Activated CD4-positive, alpha-beta memory T cell treated with anti-CD3 and anti-CD28 coated beads for 36 hours (primary cell): Measurements from ENCODE around the gene TEX38. TPM values are rescaled to one million over a fixed set of nuclear protein-coding genes. Genes with fewer than 3 reads are reported as not detected.

Experiments used
- CTCF ChIA-PET: fragments of 350-600 bp; sonication (Branson Sonifier 250); formaldehyde crosslinking; loops from one replicate; lab custom pipeline; 2021; ENCODE audit warnings: antibody characterized with exemption, inconsistent platforms; lab: Charles Lee
- POLR2A ChIA-PET: fragments of 350-600 bp; sonication (Branson Sonifier 250); formaldehyde crosslinking; loops from one replicate; lab custom pipeline; 2021; ENCODE audit warnings: antibody characterized with exemption; lab: Charles Lee
- DNase-seq: peaks from one replicate; pipeline ENCODE4 v3.0.0-alpha.2; 2020
- H3K27ac Mint-ChIP-seq: one replicate; pipeline ENCODE4 v1.8.0; 2021; ENCODE audit warnings: mixed read lengths
- H3K27me3 Mint-ChIP-seq: one replicate; pipeline ENCODE4 v1.8.0; 2021; ENCODE audit warnings: mixed read lengths
- H3K36me3 Mint-ChIP-seq: one replicate; pipeline ENCODE4 v1.8.0; 2021; ENCODE audit warnings: mixed read lengths
- H3K4me1 Mint-ChIP-seq: one replicate; pipeline ENCODE4 v1.8.0; 2021; ENCODE audit warnings: low read depth, mixed read lengths
- H3K4me3 Mint-ChIP-seq: one replicate; pipeline ENCODE4 v1.8.0; 2021; ENCODE audit warnings: mild to moderate bottlenecking, mixed read lengths
- H3K9me3 Mint-ChIP-seq: one replicate; pipeline ENCODE4 v1.8.0; 2021; ENCODE audit warnings: mixed read lengths
- intact Hi-C: fragments of 100-400 bp; cut with micrococcal nuclease; formaldehyde crosslinking; loops from one replicate; pipeline ENCODE4 v1.15.1; 2023
- total RNA-seq, 2 experiments: library from RNA; stranded (reverse); gene quantifications; one replicate each; pipeline ENCODE4 v1.2.3, GENCODE V29; 2021

TEX38 gene
- total RNA-seq, 2 experiments from 2014 or later: 0.21 TPM; not detected in 1

GRCh38 chr1:46677339-46677738 lies 5.7 kb downstream of the TEX38 start:
- no peaks in the 10 kb centered on the region for H3K9me3 Mint-ChIP-seq
- intact Hi-C loops: no loop called here
- no peaks in the 10 kb centered on the region for H3K27me3 Mint-ChIP-seq
- ChIA-PET CTCF (interaction anchor here (1.0 to 2.7 kb wide), 5 partner anchors 9 to 235 kb away, joined by 3 to 11 read pairs (median 4); partner anchors contain the start of genes ATPAF1 and MKNK1), POLR2A (interaction anchor here (0.6 kb wide), 1 partner anchor 29 kb away, joined by 3 read pairs; no protein-coding TSS in a partner anchor)
- no peak overlapping the region for H3K4me3 Mint-ChIP-seq
- H3K27ac Mint-ChIP-seq: peak overlapping the region; percentile 86
- no peak for DNase-seq
- H3K4me1 Mint-ChIP-seq: peaks cover 36% of the 10 kb centered on the region
- H3K36me3 Mint-ChIP-seq: peaks cover 40% of the 10 kb centered on the region

- intact Hi-C loops: no loop called here
- H3K9me3 Mint-ChIP-seq: no peaks in the 10 kb centered on the region
- ChIA-PET POLR2A (no interaction called here), CTCF (no interaction called here)
- peaks cover 27% of the 10 kb centered on the region for H3K4me1 Mint-ChIP-seq
- H3K27ac Mint-ChIP-seq: no peak overlapping the region
- H3K36me3 Mint-ChIP-seq: peaks cover 47% of the 10 kb centered on the region
- no peak overlapping the region for H3K4me3 Mint-ChIP-seq
- DNase-seq: no peak
- no peaks in the 10 kb centered on the region for H3K27me3 Mint-ChIP-seq
Measured at GRCh38 chr1:46679789-46680573, 8.3 kb downstream of the TEX38 start.

GRCh38 chr1:46681333-46682034 lies 9.8 kb downstream of the TEX38 start:
- H3K27me3 Mint-ChIP-seq: no peaks in the 10 kb centered on the region
- H3K4me1 Mint-ChIP-seq: peaks cover 14% of the 10 kb centered on the region
- peaks cover 49% of the 10 kb centered on the region for H3K36me3 Mint-ChIP-seq
- ChIA-PET CTCF (interaction anchor here (0.9 kb wide), 1 partner anchor 235 kb away, joined by 4 read pairs; no protein-coding TSS in a partner anchor), POLR2A (no interaction called here)
- H3K27ac Mint-ChIP-seq: no peak overlapping the region
- H3K4me3 Mint-ChIP-seq: no peak overlapping the region
- no peaks in the 10 kb centered on the region for H3K9me3 Mint-ChIP-seq
- DNase-seq: no peak
- intact Hi-C loops: no loop called here

- Mint-ChIP-seq H3K4me3 (no peak overlapping the region), H3K27ac (no peak overlapping the region), H3K27me3 (no peaks in the 10 kb centered on the region), H3K4me1 (peaks cover 9% of the 10 kb centered on the region), H3K9me3 (no peaks in the 10 kb centered on the region), H3K36me3 (peaks cover 54% of the 10 kb centered on the region)
- DNase-seq: no peak
- intact Hi-C loops: no loop called here
- POLR2A ChIA-PET: no interaction called here
- CTCF ChIA-PET: no interaction called here
Measured at GRCh38 chr1:46682064-46682463, 10.4 kb downstream of the TEX38 start.

- H3K4me3 Mint-ChIP-seq: no peak overlapping the region
- ChIA-PET POLR2A (no interaction called here), CTCF (no interaction called here)
- intact Hi-C loops: no loop called here
- H3K36me3 Mint-ChIP-seq: peaks cover 58% of the 10 kb centered on the region
- H3K27ac Mint-ChIP-seq: peak overlapping the region; percentile 40
- H3K27me3 Mint-ChIP-seq: no peaks in the 10 kb centered on the region
- no peaks in the 10 kb centered on the region for H3K9me3 Mint-ChIP-seq
- DNase-seq: no peak
- peaks cover 2% of the 10 kb centered on the region for H3K4me1 Mint-ChIP-seq
Measured at GRCh38 chr1:46684670-46685069, 13.0 kb downstream of the TEX38 start.

GRCh38 chr1:46686255-46686654 lies 14.6 kb downstream of the TEX38 start:
- ChIA-PET CTCF (no interaction called here), POLR2A (no interaction called here)
- Mint-ChIP-seq H3K27ac (no peak overlapping the region), H3K9me3 (no peaks in the 10 kb centered on the region), H3K36me3 (peaks cover 56% of the 10 kb centered on the region), H3K4me3 (no peak overlapping the region), H3K4me1 (peaks cover 2% of the 10 kb centered on the region), H3K27me3 (no peaks in the 10 kb centered on the region)
- DNase-seq: no peak
- intact Hi-C loops: no loop called here

- H3K4me1 Mint-ChIP-seq: peaks cover 2% of the 10 kb centered on the region
- H3K4me3 Mint-ChIP-seq: no peak overlapping the region
- DNase-seq: no peak
- no peak overlapping the region for H3K27ac Mint-ChIP-seq
- no peaks in the 10 kb centered on the region for H3K27me3 Mint-ChIP-seq
- CTCF ChIA-PET: no interaction called here
- intact Hi-C loops: no loop called here
- H3K36me3 Mint-ChIP-seq: peaks cover 52% of the 10 kb centered on the region
- POLR2A ChIA-PET: no interaction called here
- H3K9me3 Mint-ChIP-seq: no peaks in the 10 kb centered on the region
Measured at GRCh38 chr1:46687093-46687659, 15.5 kb downstream of the TEX38 start.

- Mint-ChIP-seq H3K36me3 (peaks cover 49% of the 10 kb centered on the region), H3K27me3 (no peaks in the 10 kb centered on the region), H3K27ac (no peak overlapping the region), H3K9me3 (no peaks in the 10 kb centered on the region), H3K4me1 (peaks cover 2% of the 10 kb centered on the region), H3K4me3 (no peak overlapping the region)
- intact Hi-C loops: no loop called here
- no peak for DNase-seq
- ChIA-PET POLR2A (no interaction called here), CTCF (no interaction called here)
Measured at GRCh38 chr1:46687921-46688509, 16.4 kb downstream of the TEX38 start.

- Mint-ChIP-seq H3K9me3 (no peaks in the 10 kb centered on the region), H3K27ac (no peak overlapping the region), H3K4me3 (no peak overlapping the region), H3K4me1 (peaks cover 2% of the 10 kb centered on the region), H3K36me3 (peaks cover 42% of the 10 kb centered on the region), H3K27me3 (no peaks in the 10 kb centered on the region)
- CTCF ChIA-PET: no interaction called here
- POLR2A ChIA-PET: no interaction called here
- DNase-seq: no peak
- intact Hi-C loops: no loop called here
Measured at GRCh38 chr1:46689356-46689755, 17.7 kb downstream of the TEX38 start.

- peaks cover 42% of the 10 kb centered on the region for H3K36me3 Mint-ChIP-seq
- no peak overlapping the region for H3K4me3 Mint-ChIP-seq
- no peak overlapping the region for H3K27ac Mint-ChIP-seq
- ChIA-PET POLR2A (no interaction called here), CTCF (no interaction called here)
- H3K9me3 Mint-ChIP-seq: no peaks in the 10 kb centered on the region
- no peak for DNase-seq
- intact Hi-C loops: no loop called here
- H3K27me3 Mint-ChIP-seq: no peaks in the 10 kb centered on the region
- peaks cover 1% of the 10 kb centered on the region for H3K4me1 Mint-ChIP-seq
Measured at GRCh38 chr1:46689897-46690296, 18.2 kb downstream of the TEX38 start.

GRCh38 chr1:46690931-46691421 lies 19.3 kb downstream of the TEX38 start:
- Mint-ChIP-seq H3K9me3 (peaks cover 3% of the 10 kb centered on the region), H3K4me1 (no peaks in the 10 kb centered on the region), H3K27ac (no peak overlapping the region), H3K27me3 (no peaks in the 10 kb centered on the region), H3K4me3 (no peak overlapping the region), H3K36me3 (peaks cover 52% of the 10 kb centered on the region)
- CTCF ChIA-PET: no interaction called here
- POLR2A ChIA-PET: no interaction called here
- no peak for DNase-seq
- intact Hi-C loops: no loop called here
